Neuron (in vitro differentiated cells): ENCODE results near the gene HECW1.

Experiments used
- H2AFZ ChIP-seq: one replicate; pipeline ENCODE4 v1.6.1; 2013; ENCODE audit warnings: low read depth, mild to moderate bottlenecking, inconsistent platforms, low read length, moderate library complexity
- H3K27me3 ChIP-seq: one replicate; pipeline ENCODE4 v1.6.1; 2013; ENCODE audit warnings: low read length; ENCODE audit not compliant: insufficient read depth
- H3K36me3 ChIP-seq: one replicate; pipeline ENCODE4 v1.6.1; 2013; ENCODE audit warnings: low read length; ENCODE audit not compliant: insufficient read depth
- H3K4me1 ChIP-seq: one replicate; pipeline ENCODE4 v1.6.1; 2013; ENCODE audit warnings: low read length; ENCODE audit not compliant: insufficient read depth
- H3K4me3 ChIP-seq: 2 replicates; pipeline ENCODE4 v1.5.1; 2013; ENCODE audit warnings: mild to moderate bottlenecking, low read length, moderate library complexity
- H3K9me3 ChIP-seq: one replicate; pipeline ENCODE4 v1.6.1; 2013; ENCODE audit warnings: low read length

Gene HECW1

DNA sequence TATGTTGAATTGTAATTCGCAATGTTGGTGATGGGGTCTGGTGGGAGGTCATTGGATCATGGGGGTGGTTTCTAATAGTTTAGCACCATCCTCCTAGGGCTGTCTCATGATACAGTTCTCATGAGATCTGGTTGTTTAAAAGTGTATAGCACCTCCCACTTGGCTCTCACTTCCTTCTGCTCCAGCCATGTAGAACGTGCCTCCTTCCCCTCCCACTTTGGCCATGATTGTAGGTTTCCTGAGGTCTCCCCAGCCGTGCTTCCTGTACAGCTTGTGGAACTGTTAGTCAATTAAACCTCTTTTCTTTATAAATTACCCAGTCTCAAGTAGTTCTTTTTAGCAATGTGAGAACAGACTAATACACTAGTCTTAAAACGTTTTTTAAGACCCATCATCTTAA is 15.6 kb upstream of the HECW1 start:
- Histone ChIP-seq H3K9me3 (no peaks in the 10 kb centered on the region), H3K36me3 (no peaks in the 10 kb centered on the region)

DNA sequence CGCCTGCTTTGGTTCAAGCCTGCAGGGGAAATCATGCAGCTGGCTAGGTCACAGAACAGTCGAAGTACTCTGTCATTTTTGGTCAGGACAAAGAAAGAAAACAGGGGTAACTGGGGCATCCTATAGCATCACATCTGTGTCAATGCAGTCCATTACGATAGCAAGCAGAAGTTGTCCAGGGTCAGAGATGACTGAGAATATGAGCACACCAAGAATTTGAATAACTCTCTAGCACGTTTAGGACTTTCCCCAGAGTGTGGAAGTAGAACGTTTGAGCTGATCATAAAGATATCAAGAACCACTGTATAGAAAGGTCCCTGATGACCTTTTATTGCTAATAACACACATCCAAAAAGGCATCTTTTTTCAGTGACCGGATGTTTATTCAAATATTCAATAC is 12.7 kb upstream of the HECW1 start:
- no peak overlapping the region for H3K4me3 ChIP-seq
- no peak overlapping the region for H2AFZ ChIP-seq
- no peaks in the 10 kb centered on the region for H3K27me3 ChIP-seq
- H3K4me1 ChIP-seq, result no peaks in the 10 kb centered on the region
- H3K9me3 ChIP-seq, result no peaks in the 10 kb centered on the region
- H3K36me3 ChIP-seq, result no peaks in the 10 kb centered on the region

More for the DNA sequence above, 15.6 kb upstream of the HECW1 start:
- Histone ChIP-seq H3K4me1 (no peaks in the 10 kb centered on the region), H2AFZ (no peak overlapping the region), H3K4me3 (no peak overlapping the region), H3K27me3 (no peaks in the 10 kb centered on the region)

DNA sequence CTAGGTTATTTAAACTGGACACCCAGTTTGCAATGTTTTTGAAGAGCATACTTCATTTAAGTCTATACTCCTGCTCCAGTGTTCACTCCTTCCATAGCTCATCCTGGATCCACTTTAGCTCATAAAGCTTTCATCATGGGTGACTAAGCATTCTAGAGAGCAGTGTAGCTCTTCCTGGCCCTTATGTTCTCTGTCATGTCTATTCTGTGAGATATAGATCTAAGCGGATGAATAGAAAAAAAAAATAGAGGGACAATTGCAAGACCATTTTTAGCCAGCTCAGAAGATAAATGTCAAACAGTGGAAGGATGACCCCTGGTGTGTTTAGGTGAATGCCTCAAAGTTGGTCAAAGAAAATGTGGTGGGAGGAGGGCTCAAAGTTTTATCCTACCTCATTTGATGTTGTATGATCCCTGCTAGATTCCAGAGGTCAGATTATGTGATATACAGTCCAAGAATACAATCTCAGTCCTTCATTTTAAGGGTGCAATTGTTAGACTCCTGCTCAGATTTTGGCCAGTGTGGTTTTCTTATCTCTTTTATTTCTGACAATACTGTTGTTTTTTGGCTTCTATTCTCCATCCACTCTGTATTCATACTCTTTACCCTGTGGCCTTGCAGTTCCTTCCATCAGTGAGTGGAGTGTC is 7.5 kb upstream of the HECW1 start:
- H3K36me3 ChIP-seq, result no peaks in the 10 kb centered on the region
- peaks cover 1% of the 10 kb centered on the region for H3K27me3 ChIP-seq
- H3K4me3 ChIP-seq, result no peak overlapping the region
- H3K9me3 ChIP-seq, result no peaks in the 10 kb centered on the region
- no peak overlapping the region for H2AFZ ChIP-seq
- no peaks in the 10 kb centered on the region for H3K4me1 ChIP-seq

DNA sequence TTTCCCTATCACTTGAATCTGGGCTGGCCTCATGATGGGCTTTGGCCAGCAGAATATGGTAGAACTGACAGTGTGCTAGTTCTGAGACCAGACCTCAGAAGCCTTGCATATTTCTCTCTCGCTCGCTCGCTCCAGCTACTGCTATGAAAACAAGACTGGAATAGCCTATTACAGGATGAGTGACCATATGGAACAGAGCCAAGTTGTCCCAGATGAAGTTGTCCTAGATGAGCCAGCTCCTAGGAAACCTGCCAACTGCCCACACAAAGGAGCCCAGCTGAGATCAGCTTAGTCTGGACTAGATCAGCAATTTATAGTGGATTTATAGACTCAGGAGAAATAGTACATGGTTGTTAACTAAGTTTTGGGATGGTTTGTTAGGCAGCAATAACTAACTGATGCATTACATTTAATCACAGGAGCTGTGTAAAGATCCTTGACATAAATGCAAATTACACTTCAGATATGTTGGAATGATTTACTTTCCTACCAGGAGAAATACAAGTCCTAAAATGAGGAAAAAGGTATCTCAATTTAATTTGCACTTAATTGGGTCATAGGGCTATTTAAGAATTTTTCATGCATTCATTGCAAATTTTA is 6.8 kb upstream of the HECW1 start:
- Histone ChIP-seq H3K27me3 (peaks cover 4% of the 10 kb centered on the region), H2AFZ (no peak overlapping the region), H3K36me3 (no peaks in the 10 kb centered on the region), H3K4me1 (no peaks in the 10 kb centered on the region), H3K4me3 (no peak overlapping the region), H3K9me3 (no peaks in the 10 kb centered on the region)

DNA sequence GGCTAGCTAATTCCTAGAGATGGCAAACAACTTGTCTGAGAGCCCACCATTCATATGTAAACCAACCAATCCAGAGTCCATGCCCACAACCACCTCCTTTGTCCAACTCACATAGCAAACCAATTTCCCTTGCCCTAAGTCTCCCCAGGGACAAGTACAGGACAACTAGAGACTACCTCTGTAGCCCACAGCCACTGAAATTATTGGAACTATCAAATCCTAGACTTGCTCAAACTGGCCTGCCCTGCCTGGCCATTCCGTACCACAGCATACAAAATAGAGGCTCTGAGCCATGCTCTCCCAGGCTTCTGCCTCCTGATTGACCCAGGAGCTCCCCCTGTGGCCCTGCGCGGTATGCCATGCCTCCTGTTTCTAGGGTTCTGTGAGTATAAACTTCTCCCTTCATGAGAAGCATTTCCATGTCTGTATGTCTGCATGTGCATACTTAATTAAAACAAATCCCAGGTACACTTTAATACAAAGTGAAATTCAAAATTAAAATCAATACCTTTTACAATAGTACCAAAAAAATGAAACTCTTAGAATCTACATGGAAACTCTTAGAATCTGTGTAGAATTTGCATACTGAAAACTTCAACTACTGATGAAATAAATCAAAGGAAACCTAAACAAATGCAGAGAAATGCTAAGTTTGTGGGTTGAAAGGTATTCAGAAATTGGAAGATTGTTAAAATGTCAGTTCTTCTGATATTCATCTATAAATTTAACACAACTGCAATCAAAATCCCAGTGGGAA is 4.0 kb upstream of the HECW1 start:
- H3K4me3 ChIP-seq, result no peak overlapping the region
- no peaks in the 10 kb centered on the region for H3K9me3 ChIP-seq
- no peak overlapping the region for H2AFZ ChIP-seq
- H3K4me1 ChIP-seq, result peaks cover 4% of the 10 kb centered on the region
- H3K27me3 ChIP-seq, result peaks cover 25% of the 10 kb centered on the region
- no peaks in the 10 kb centered on the region for H3K36me3 ChIP-seq

DNA sequence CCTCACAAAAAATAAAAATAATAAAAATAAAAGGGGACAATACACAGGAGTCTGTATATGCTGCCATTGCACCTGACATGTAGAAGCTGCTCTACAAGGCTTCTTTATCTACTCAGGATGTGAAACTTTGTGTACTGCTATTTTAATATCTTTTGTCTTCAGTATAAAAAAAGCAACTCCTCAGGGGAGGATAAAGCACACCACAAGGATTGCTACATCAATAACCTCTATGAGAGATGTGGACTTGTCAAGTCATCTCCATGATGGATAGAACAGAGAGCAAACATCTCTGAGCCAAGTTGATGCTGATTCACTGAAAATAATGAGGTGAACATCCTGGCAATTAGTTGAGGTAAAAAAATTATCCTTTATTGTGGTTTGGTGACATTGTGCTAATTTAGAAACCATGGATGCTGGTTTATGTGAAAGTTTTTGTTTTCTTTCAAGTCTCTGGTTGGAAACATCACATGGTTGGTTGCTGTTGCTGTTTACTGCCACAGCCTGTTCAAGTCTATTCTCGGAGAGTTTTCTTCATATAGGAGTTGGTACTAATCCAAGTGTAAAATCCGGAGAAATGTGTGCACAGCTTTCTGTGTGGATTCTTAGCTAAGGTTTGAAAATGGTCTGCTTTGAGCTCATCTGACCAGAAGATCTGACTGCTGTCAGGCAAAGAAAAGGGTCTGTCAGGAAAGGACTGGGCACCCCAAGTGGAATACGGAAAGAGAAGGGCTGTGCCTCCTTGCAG is 1.5 kb upstream of the HECW1 start:
- Histone ChIP-seq H3K36me3 (no peaks in the 10 kb centered on the region), H3K27me3 (peaks cover 49% of the 10 kb centered on the region), H3K4me3 (no peak overlapping the region), H3K9me3 (no peaks in the 10 kb centered on the region), H3K4me1 (peaks cover 11% of the 10 kb centered on the region), H2AFZ (no peak overlapping the region)

DNA sequence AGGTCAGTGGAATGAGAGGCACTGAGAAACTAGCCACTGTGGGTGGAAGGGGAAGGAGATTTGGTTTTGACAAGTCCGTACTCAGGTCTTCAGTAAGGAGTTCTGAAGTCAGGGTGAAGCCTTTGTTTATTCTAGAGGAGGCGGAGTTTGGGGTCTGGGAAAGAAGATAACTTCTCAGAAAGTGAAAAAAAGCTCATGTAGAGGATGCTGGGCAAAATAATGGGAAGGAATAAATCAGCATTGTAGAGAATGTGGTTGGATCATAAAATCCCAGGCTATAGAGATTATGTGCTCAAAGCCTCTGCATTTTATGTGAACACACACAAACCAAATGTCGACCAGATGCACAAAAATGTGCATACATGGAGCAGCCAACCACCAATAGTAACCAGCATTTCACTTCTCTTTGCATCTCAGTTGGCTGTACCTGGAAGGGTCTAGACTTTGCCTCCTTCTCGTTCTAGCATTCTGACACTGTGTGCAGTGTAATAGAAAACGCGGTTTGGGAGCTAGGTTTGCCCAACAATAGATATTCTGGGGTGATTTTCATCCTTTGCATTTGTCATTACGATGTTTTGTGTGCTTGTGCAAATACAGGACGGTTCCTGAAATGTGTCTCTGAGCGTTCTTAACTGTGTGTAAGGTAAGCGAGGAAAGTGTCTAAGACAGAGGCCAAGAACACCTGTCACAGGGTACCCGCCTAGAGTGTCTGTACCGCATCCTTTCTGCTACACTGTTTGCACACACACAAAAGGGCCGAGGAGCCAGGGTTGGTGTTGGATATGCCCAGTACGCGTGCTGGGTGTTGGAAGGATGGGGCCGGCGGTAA is 603 bp upstream of the HECW1 start:
- H3K4me1 ChIP-seq, result peaks cover 11% of the 10 kb centered on the region
- no peak overlapping the region for H3K4me3 ChIP-seq
- H3K9me3 ChIP-seq, result no peaks in the 10 kb centered on the region
- peaks cover 56% of the 10 kb centered on the region for H3K27me3 ChIP-seq
- no peaks in the 10 kb centered on the region for H3K36me3 ChIP-seq
- H2AFZ ChIP-seq, result peak overlapping the region; percentile 86

DNA sequence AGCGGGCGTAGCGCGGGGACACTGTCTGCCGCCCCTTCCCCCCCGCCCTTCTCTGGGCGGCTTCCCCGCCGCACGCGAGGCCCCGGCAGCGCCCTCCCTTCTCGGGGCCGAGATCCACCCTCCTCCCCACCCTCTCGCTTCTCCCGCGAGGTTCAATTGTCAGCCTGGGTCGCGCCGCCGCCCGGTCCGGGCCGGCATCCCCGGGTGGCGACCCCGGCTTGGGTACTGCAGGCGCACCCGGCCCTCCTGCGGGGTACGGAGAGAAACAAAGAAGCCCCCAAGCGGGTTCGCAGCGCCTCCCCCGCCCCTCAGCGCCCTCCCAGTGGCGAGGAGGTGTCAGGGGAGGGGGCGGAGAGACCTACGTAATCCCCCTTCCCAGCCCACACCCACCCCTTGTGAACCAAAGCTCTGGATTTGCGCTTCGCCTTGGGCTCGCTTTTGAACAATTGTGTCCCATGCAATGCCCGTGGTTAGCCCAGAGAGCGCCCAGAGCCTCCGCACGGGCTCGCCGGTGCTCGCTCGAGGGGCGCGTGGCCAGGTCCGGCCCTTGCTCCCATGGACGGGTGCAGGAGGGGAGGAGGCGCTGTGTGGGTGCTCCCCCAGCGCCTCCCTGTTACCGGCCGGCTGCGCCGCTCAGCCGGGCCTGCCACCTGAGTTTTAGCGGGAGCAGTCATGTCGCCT is 634 bp downstream of the HECW1 start:
- Histone ChIP-seq H3K4me1 (peaks cover 11% of the 10 kb centered on the region), H3K4me3 (peak overlapping the region; percentile 52), H3K36me3 (no peaks in the 10 kb centered on the region), H2AFZ (peak overlapping the region; percentile 86), H3K27me3 (peaks cover 60% of the 10 kb centered on the region), H3K9me3 (no peaks in the 10 kb centered on the region)

DNA sequence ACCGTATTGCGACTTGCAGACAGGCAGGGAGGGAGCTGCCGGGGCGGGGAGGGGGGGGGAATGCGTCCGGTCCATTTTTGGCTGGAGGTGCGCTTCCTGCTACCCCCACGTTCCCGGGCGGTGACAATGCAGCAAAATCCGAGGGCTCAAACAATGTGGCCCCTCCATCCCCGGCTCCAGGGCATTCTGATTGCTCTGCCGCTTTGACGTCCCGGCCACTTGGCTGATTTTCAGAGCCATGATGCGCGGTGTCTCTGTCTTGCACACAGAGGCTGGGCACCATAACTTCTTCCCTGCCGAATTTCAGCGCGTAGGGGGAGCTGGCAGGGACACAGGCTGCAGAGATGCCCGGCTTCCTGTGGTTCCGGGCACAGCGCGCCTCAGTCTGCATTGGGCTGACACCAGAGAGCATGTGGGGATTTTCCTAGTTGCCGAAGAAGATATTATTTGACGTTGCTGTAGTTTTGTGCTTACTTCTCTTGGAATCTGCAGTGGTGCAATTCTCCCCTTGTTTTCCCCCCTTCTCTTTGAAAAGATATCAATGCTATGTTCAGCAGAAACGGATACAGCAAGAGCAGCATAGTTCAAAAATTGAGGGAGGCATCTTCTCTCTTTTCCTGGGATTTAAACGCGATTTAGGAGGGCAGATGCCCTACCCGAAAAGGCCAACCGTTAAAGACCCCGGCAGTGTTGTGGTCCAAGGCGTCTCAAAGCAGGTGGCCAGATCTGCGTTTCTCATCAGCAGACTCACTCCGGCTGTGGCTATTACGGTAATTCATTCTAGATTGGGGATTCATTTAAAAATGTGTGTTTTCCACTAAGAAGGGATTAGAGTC is 1.4 kb downstream of the HECW1 start:
- peak overlapping the region; percentile 52 for H3K4me3 ChIP-seq
- H3K4me1 ChIP-seq, result peaks cover 11% of the 10 kb centered on the region
- no peaks in the 10 kb centered on the region for H3K36me3 ChIP-seq
- H3K27me3 ChIP-seq, result peaks cover 61% of the 10 kb centered on the region
- peak overlapping the region; percentile 86 for H2AFZ ChIP-seq
- no peaks in the 10 kb centered on the region for H3K9me3 ChIP-seq

DNA sequence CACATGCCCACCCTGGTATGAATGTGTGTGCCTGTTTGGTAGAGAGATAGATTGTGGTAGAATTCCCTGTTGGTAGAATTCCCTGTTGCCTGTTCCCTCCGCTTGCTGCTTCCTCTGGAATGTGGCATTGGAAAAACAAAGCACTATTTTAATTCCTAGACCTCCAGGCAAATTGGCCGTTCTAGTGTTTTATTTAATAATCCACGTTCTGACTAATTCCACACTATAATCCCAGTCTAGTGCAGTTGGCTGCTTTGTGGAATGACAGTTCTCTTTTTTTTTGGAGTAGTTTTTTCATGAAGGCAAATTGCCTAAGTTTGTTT is 2.0 kb downstream of the HECW1 start:
- no peaks in the 10 kb centered on the region for H3K36me3 ChIP-seq
- peaks cover 11% of the 10 kb centered on the region for H3K4me1 ChIP-seq
- H3K27me3 ChIP-seq, result peaks cover 61% of the 10 kb centered on the region
- H3K4me3 ChIP-seq, result no peak overlapping the region
- H2AFZ ChIP-seq, result no peak overlapping the region
- H3K9me3 ChIP-seq, result no peaks in the 10 kb centered on the region

DNA sequence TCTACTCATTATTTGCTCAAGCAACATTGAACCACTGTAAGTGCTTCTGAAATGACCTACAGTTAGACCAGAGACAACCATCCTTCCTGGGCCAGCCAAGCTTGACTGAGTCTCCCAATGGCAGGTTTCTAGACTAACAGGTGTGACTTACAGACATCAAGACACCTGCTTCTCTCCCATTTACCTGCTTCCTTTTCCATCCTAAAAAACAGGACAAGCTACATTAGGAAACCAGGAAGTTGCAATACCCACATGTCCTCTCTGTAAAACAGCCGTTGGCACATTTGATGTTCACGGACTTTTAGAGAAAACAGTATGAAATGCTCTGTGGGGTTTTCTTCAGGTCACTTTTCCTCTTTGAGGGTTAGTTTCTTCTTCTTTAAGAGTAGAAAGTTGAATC is 4.0 kb downstream of the HECW1 start:
- Histone ChIP-seq H3K4me3 (no peak overlapping the region), H3K27me3 (peaks cover 49% of the 10 kb centered on the region), H3K9me3 (no peaks in the 10 kb centered on the region), H3K4me1 (peaks cover 11% of the 10 kb centered on the region), H3K36me3 (no peaks in the 10 kb centered on the region), H2AFZ (no peak overlapping the region)
